Measurements from ENCODE around the gene ARSI.

Gene ARSI

GRCh38 chr5:150297934-150298595 lies 4.6 kb downstream of the ARSI start:
- TF ChIP-seq CTCF (conservative IDR thresholded peaks at IDR 0.05; ENCODE audit: low read depth): no peak
- POLR2A ChIA-PET (ENCODE audit: low non-redundant PET): no interaction called here
- peak overlapping the region; percentile 99 for H3K27ac ChIP-seq
- CTCF ChIA-PET: interaction anchor here (0.7 kb wide), 1 partner anchor 11 kb away, joined by 4 read pairs; no protein-coding TSS in a partner anchor
- DNase-seq (ENCODE audit: low spot score): no peak

DNA sequence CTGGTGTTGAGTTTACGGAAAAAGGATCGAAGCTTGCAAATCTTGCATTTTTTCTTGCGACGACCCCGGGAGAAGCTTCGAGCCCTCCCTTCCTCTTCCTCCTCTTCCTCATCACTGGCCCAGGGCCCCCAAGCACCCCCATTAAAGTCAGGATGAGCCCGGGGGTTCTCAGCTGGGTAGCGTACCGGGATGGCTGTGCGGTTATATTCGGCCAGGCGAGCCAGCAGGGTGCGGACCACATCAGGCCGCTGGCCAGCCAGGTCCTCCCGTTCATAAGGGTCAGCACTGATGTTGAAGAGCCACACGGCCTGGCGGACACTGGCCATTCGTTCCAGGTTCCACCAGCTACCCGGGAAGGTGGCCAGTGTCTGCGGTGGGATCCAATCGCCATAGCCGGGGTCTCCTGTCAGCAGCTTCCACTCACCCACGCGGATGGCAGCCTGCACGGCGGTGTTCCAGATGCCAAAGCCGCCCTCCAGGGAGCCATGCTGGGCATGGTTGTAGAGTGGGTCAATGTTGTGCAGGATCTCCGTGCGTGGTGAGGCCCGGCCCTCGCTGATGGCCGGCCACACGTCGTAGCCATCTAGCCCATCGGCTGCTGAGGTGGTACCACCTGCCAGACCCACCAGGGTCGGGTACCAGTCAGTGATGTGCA lies 5.3 kb downstream of the ARSI start:
- POLR2A ChIA-PET (ENCODE audit: low non-redundant PET): no interaction called here
- DNase-seq (ENCODE audit: low spot score): no peak
- TF ChIP-seq CTCF (conservative IDR thresholded peaks at IDR 0.05; ENCODE audit: low read depth): no peak
- CTCF ChIA-PET: interaction anchor here (0.7 kb wide), 1 partner anchor 10 kb away, joined by 4 read pairs; no protein-coding TSS in a partner anchor
- H3K27ac ChIP-seq: peak overlapping the region; percentile 99

GRCh38 chr5:150296496-150296895 lies 6.2 kb downstream of the ARSI start:
- CTCF ChIA-PET: no interaction called here
- no peak for TF ChIP-seq CTCF (conservative IDR thresholded peaks at IDR 0.05; ENCODE audit: low read depth)
- H3K27ac ChIP-seq: peak overlapping the region; percentile 99
- POLR2A ChIA-PET (ENCODE audit: low non-redundant PET): no interaction called here
- no peak for DNase-seq (ENCODE audit: low spot score)

DNA sequence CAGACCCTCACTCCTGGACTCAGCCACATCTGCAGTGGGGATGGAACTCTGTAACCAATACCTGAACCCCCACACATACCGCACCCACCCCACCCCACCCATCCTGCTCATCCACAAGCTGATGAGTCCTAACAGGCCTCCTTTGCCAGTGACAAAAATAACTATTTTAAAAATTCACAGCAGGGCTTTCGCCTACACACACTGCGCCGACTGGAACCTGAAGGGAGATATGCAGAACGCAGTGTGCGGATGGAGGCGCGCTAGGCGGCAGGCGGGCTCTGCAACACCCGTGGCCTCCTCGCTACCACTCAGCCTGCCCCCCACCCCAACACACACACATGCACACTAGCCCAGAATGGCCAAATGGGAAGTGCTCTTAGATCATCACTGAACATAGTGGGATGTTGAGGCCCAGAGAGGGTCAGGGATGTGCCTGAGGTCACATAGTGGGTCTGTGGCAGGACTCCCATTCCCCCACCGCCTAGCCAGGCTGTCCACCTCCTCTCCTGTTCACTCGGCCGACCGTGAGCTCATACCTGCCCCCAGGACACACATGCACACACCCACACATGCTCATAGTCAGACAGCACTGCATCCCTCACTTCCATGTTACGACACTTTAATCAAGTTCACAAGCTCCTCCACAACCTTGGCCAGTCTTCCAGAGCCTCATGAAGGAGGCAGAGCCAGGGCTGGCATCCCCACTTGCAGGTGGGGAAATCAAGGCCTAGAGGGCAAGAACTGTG lies 6.8 kb downstream of the ARSI start:
- ChIA-PET POLR2A (ENCODE audit: low non-redundant PET) (interaction anchor here (0.6 kb wide), 1 partner anchor 383 kb away, joined by 3 read pairs; no protein-coding TSS in a partner anchor), CTCF (interaction anchor here (0.7 to 1.2 kb wide), 5 partner anchors 23 to 57 kb away, joined by 3 to 9 read pairs (median 4); no protein-coding TSS in a partner anchor)
- no peak for TF ChIP-seq CTCF (conservative IDR thresholded peaks at IDR 0.05; ENCODE audit: low read depth)
- DNase-seq (ENCODE audit: low spot score): peak; percentile 91
- peak overlapping the region; percentile 99 for H3K27ac ChIP-seq

DNA sequence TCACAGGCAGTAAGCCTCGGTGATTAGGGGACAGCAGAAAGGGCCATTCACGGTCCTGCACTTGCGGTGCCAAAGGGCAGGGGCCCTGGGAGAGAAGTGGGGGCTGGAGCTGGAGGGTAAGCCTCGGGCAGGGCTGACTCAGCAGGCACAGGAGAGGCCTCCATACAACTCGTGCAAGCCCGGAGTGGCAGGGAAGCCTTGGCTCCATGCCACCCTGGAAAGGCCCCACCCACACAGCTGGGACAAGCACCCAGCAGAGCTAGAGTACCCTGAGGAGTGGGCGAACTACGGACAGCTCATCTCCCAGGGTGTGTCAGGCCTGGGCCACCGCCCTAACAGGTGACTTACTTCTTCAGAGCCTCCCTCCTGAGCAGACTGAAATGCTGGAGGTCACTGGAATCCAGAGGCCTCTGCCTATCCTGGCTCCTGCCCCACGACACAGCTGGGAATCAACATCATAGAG lies 7.5 kb downstream of the ARSI start:
- H3K27ac ChIP-seq: peak overlapping the region; percentile 99
- DNase-seq (ENCODE audit: low spot score): peak; percentile 91
- POLR2A ChIA-PET (ENCODE audit: low non-redundant PET): interaction anchor here (0.6 kb wide), 1 partner anchor 382 kb away, joined by 3 read pairs; no protein-coding TSS in a partner anchor
- CTCF ChIA-PET: interaction anchor here (0.6 to 1.2 kb wide), 5 partner anchors 22 to 1038 kb away, joined by 3 to 9 read pairs (median 3); no protein-coding TSS in a partner anchor
- no peak for TF ChIP-seq CTCF (conservative IDR thresholded peaks at IDR 0.05; ENCODE audit: low read depth)

GRCh38 chr5:150294551-150295071 lies 8.1 kb downstream of the ARSI start:
- ChIA-PET POLR2A (ENCODE audit: low non-redundant PET) (no interaction called here), CTCF (interaction anchor here (0.6 to 0.9 kb wide), 3 partner anchors 16 to 1037 kb away, joined by 3 to 4 read pairs (median 3); no protein-coding TSS in a partner anchor)
- no peak for TF ChIP-seq CTCF (conservative IDR thresholded peaks at IDR 0.05; ENCODE audit: low read depth)
- DNase-seq (ENCODE audit: low spot score): no peak
- H3K27ac ChIP-seq: peak overlapping the region; percentile 99

All from RWPE1 (cell line).